ENCODE measurements around the gene HYLS1.
"Not testable (repeated sequence)": the region's sequence is repeated elsewhere in the genome, so short reads cannot be mapped to it uniquely, and the experiment has no call there.

HYLS1 gene, protein sequence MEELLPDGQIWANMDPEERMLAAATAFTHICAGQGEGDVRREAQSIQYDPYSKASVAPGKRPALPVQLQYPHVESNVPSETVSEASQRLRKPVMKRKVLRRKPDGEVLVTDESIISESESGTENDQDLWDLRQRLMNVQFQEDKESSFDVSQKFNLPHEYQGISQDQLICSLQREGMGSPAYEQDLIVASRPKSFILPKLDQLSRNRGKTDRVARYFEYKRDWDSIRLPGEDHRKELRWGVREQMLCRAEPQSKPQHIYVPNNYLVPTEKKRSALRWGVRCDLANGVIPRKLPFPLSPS

GRCh38 chr11:125887373-125888324 is at the start of gene HYLS1:
Gene HYLS1 (plus strand): TSS chr11:125887668. CDS start chr11:125899369, 11,701 bp downstream.
- peak; percentile 97 for DNase-seq (ENCODE audit: low read depth)

DNA sequence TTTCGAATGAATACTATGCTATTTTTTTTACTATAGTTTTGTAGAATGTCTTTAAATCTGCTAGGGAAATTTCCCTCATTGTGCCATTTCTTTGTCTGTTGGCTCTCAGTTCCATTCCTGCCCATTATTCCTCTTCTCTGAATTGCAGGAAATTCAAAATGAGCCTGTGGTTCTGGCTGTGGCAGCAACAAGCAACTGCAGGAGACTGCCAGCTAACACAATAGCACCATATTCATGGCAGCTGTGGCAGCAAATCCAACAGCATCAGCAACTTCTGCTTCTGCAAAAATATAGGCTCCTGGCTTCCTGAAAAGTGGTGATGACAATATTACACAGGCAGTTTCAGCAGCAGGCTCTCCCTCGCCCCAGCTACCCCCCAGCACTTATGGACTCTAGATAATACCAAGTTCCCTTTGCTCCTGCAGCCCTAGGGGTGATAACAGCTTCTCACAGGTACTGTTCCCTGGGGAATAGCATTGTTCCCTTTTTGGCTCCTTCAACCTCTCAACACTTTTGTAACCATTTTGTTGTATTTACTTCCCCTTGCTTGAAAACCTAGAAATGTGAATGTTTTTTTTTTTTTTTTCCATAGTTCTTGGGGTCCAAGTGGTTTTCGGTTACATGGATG is 45.0 kb upstream of the HYLS1 start:
- no peak for DNase-seq (ENCODE audit: low read depth)

GRCh38 chr11:125846188-125846587 is 41.3 kb upstream of the HYLS1 start:
- no peak for DNase-seq (ENCODE audit: low read depth)

- DNase-seq (ENCODE audit: low read depth) = not testable (repeated sequence)
Measured at GRCh38 chr11:125857670-125858069, 29.8 kb upstream of the HYLS1 start.

- not testable (repeated sequence) for DNase-seq (ENCODE audit: low read depth)
Measured at GRCh38 chr11:125862786-125863185, 24.7 kb upstream of the HYLS1 start.

DNA sequence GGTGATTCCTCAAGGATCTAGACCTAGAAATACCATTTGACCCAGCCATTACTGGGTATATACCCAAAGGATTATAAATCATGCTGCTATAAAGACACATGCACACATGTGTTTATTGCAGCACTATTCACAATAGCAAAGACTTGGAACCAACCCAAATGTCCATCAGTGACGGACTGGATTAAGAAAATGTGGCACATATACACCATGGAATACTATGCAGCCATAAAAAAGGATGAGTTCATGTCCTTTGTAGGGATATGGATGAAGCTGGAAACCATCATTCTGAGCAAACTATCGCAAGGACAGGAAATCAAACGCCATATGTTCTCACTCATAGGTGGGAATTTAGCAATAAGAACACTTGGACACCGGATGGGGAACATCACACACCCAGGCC is 22.1 kb upstream of the HYLS1 start:
- DNase-seq (ENCODE audit: low read depth) = not testable (repeated sequence)

DNA sequence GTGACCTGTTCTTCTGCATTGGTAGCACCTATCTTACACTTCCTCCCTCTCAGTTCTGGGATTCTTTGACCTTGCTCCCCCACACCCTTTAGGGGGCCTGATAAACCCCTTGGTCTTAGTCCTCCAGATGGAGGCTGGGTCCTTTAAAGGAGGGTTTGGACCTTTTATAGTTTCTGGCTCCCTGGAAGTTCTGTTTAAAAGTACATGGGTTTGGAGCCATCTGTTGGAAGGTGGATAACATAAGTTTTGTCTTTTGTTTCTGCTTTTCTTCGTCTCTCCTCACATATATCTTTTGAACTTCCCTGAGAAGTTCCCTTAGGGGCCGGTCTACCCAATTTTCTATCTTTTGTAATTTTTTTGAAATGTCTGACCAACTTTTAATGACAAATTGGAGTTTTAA is 17.9 kb upstream of the HYLS1 start:
- no peak for DNase-seq (ENCODE audit: low read depth)

DNA sequence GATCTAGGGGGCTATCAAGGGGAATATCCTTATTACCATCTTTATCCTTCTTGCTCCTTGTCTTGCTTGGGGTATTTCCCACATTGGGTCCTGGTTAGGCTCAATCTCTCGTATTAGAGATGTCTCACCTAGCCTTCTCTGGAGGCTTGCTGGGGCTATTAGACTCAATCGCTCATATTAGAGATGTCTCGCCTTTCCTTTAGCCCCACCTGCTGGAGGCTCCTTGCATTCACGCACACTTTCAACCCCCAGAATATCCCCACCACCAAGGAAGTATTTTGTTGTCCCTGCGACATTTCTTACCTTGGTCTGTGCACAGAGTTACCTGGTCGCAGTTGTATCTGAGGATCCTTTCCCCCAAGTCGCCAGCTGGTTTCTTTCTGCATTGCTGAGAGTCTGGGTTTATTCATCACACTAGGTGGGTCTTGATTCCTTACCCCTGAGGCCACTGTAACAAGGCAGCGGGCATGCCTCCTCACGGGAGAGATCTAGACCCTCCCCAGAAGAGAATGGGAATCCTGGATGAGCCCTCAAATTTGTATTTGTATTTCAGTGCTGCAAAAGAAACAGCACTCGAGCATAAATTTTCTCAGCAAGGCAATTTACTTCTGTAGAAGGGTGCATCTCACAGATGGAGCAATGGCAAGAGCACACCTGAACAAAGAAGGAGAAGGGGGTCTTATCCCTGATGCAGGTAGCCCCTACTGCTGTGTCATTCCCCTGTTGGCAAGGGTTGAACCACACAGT is 15.9 kb upstream of the HYLS1 start:
- no peak for DNase-seq (ENCODE audit: low read depth)

DNA sequence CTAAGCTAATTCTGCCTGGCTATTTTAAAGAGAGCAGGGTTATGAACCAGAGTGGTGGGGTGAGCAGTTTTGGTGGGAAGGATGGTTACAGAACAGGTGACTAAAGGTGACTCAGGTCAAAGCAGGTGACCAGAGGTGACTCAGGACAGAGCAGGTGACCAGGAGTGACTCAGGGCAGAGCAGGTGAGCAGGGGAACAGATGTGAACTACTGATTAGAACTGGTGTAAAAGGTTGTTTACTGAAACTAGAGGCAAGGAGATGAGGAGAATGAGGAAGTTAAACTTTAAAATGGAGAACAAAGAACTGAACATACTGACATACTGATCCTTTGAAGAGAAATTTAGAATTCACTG is 15.4 kb upstream of the HYLS1 start:
- DNase-seq (ENCODE audit: low read depth) = no peak

- DNase-seq (ENCODE audit: low read depth) = no peak
Measured at GRCh38 chr11:125873881-125874555, 13.4 kb upstream of the HYLS1 start.

DNA sequence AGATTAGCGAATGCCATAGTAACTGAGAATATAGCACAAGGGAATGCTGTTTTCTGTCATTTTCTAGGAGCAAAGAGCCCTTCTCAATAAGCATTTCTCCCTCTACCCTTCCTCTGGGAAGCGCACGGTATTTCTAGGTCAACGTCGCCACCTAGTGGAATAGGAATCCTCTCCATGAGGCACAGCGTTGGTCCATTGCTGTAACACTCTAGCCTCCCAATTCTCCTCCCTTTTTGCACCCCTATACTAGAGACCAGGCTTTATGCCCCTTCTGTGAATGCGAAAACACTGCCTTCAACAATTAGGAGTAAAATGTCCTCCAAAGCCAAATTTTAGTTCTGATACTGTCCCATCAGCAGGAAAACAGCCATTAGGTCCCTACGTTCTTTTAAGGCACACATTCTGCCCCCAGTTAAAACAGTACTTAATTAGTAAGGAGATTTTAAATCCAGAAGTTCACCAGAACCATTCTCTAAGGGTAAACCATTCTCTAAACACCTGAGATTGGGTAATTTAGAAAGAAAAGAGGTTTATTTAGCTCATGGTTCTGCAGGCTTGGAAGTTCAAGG is 12.8 kb upstream of the HYLS1 start:
- DNase-seq (ENCODE audit: low read depth) = peak; percentile 56

- no peak for DNase-seq (ENCODE audit: low read depth)
Measured at GRCh38 chr11:125881291-125881690, 6.2 kb upstream of the HYLS1 start.

- no peak for DNase-seq (ENCODE audit: low read depth)
Measured at GRCh38 chr11:125883375-125883774, 4.1 kb upstream of the HYLS1 start.

DNA sequence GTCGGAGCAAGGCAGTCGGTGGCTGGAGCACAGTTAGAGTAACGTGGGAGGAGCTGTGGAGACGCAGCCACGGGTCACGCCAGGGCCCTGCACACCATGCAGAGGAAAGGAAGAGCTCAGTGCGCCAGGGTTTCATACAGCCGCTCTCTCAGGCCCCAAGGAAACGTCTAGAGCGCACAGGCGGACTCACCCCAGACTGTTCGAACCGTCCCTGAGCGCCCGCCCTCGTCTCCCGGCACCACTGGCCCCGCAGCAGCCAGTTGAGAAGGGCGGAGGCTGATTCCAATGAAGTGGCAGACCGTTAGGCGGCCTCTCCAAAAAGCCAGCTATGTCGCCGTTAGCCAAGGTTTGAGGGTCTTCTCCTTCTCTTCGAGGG is 483 bp upstream of the HYLS1 start:
- peak; percentile 11 for DNase-seq (ENCODE audit: low read depth)

DNA sequence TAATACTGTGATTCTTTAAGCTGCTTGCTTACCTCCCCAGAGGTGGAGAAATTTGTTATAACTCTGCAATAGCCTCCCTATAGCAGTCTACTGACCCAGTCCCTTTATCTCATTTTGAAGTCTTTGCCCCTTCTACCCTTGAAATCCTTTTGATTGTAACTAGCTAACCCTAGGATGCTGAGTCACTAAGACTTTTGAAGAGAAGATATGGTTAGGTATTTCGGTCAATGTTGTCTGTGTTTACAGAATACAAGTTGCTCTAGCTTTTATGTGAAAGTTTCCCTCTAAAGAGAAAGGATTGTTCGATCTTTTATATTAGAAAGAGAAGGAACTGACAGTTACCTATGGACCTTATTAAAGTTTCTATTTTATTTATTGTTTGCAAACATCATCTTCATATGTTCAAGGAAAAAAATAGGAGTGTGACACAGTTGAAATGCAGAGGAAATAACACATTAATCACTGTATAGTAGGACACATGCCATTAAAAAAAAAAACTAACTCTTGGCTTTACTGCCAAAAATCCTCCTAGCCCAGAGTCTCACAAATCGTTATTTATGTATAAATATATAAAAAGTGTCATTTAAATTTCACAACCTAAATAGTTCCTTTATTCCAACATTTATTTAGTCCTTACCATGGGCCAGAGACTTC is 3.1 kb downstream of the HYLS1 start:
- no peak for DNase-seq (ENCODE audit: low read depth)

GRCh38 chr11:125892071-125892470 is 4.6 kb downstream of the HYLS1 start:
- no peak for DNase-seq (ENCODE audit: low read depth)

- DNase-seq (ENCODE audit: low read depth) = no peak
Measured at GRCh38 chr11:125892994-125893393, 5.5 kb downstream of the HYLS1 start.

GRCh38 chr11:125901872-125902271 is 14.4 kb downstream of the HYLS1 start:
- DNase-seq (ENCODE audit: low read depth) = no peak

- DNase-seq (ENCODE audit: low read depth) = no peak
Measured at GRCh38 chr11:125902277-125902926, 14.9 kb downstream of the HYLS1 start.
